Measurements from ENCODE around the gene SMIM22. TPM values are rescaled to one million over a fixed set of nuclear protein-coding genes. Genes with fewer than 3 reads are reported as not detected.

SMIM22 gene
- total RNA-seq = not detected

GRCh38 chr16:4795181-4795827 is at the start of gene SMIM22:
Gene SMIM22 (plus strand): TSS chr16:4795369. CDS start chr16:4795735, 366 bp downstream.
- no peaks in the 10 kb centered on the region for H3K27me3 Mint-ChIP-seq (ENCODE audit: low read depth)
- no peak for DNase-seq
- no peak within 1 kb of the TSS for H3K4me3 Mint-ChIP-seq
- no peaks in the 10 kb centered on the region for H3K36me3 Mint-ChIP-seq (ENCODE audit: insufficient read depth in 2 of 2)
- H3K4me1 Mint-ChIP-seq (ENCODE audit: low read depth) = peaks cover 6% of the 10 kb centered on the region
- no peak for ATAC-seq (replicated peaks in 1 of 2)
- no peak within 1 kb of the TSS for H3K27ac Mint-ChIP-seq
- no peaks in the 10 kb centered on the region for H3K9me3 Mint-ChIP-seq

GRCh38 chr16:4746215-4746614 is 49.0 kb upstream of the SMIM22 start:
- ATAC-seq (replicated peaks in 1 of 2) = no peak
- no peaks in the 10 kb centered on the region for H3K27me3 Mint-ChIP-seq (ENCODE audit: low read depth)
- H3K36me3 Mint-ChIP-seq (ENCODE audit: insufficient read depth in 2 of 2) = peaks cover 0 to 1% of the 10 kb centered on the region in 2 donors
- no peak overlapping the region for H3K4me3 Mint-ChIP-seq
- no peaks in the 10 kb centered on the region for H3K9me3 Mint-ChIP-seq
- H3K27ac Mint-ChIP-seq = no peak overlapping the region
- no peak for DNase-seq
- H3K4me1 Mint-ChIP-seq (ENCODE audit: low read depth) = peaks cover 30% of the 10 kb centered on the region

- Mint-ChIP-seq H3K9me3 (no peaks in the 10 kb centered on the region), H3K4me1 (ENCODE audit: low read depth) (peaks cover 30% of the 10 kb centered on the region), H3K4me3 (no peak overlapping the region), H3K36me3 (ENCODE audit: insufficient read depth in 2 of 2) (peaks cover 0 to 1% of the 10 kb centered on the region in 2 donors), H3K27me3 (ENCODE audit: low read depth) (no peaks in the 10 kb centered on the region), H3K27ac (no peak overlapping the region)
- DNase-seq = no peak
- ATAC-seq (replicated peaks in 1 of 2) = peak in 1 of 2 donors; percentile 45
These were observed 48.1 kb upstream of the SMIM22 start for GRCh38 chr16:4746991-4747574.

GRCh38 chr16:4747906-4748681 is 47.1 kb upstream of the SMIM22 start:
- Mint-ChIP-seq H3K27ac (peak overlapping the region; percentile 88), H3K27me3 (ENCODE audit: low read depth) (no peaks in the 10 kb centered on the region), H3K4me1 (ENCODE audit: low read depth) (peaks cover 29% of the 10 kb centered on the region), H3K4me3 (peak overlapping the region; percentile 39 to 47), H3K9me3 (no peaks in the 10 kb centered on the region), H3K36me3 (ENCODE audit: insufficient read depth in 2 of 2) (peaks cover 0 to 2% of the 10 kb centered on the region in 2 donors)
- DNase-seq (no peak), ATAC-seq (replicated peaks in 1 of 2) (no peak)

- H3K4me3 Mint-ChIP-seq = no peak overlapping the region
- no peaks in the 10 kb centered on the region for H3K27me3 Mint-ChIP-seq (ENCODE audit: low read depth)
- ATAC-seq (replicated peaks in 1 of 2) (no peak), DNase-seq (no peak)
- H3K4me1 Mint-ChIP-seq (ENCODE audit: low read depth) = peaks cover 22% of the 10 kb centered on the region
- peaks cover 0 to 2% of the 10 kb centered on the region in 2 donors for H3K36me3 Mint-ChIP-seq (ENCODE audit: insufficient read depth in 2 of 2)
- H3K27ac Mint-ChIP-seq = no peak overlapping the region
- no peaks in the 10 kb centered on the region for H3K9me3 Mint-ChIP-seq
These were observed 46.3 kb upstream of the SMIM22 start for GRCh38 chr16:4748682-4749411.

GRCh38 chr16:4749700-4750257 is 45.4 kb upstream of the SMIM22 start:
- H3K36me3 Mint-ChIP-seq (ENCODE audit: insufficient read depth in 2 of 2) = peaks cover 0 to 2% of the 10 kb centered on the region in 2 donors
- H3K4me3 Mint-ChIP-seq = no peak overlapping the region
- H3K9me3 Mint-ChIP-seq = no peaks in the 10 kb centered on the region
- no peak overlapping the region for H3K27ac Mint-ChIP-seq
- H3K27me3 Mint-ChIP-seq (ENCODE audit: low read depth) = no peaks in the 10 kb centered on the region
- H3K4me1 Mint-ChIP-seq (ENCODE audit: low read depth) = peaks cover 21% of the 10 kb centered on the region
- DNase-seq (no peak), ATAC-seq (replicated peaks in 1 of 2) (no peak)

- no peaks in the 10 kb centered on the region for H3K27me3 Mint-ChIP-seq (ENCODE audit: low read depth)
- no peak for DNase-seq
- peaks cover 21% of the 10 kb centered on the region for H3K4me1 Mint-ChIP-seq (ENCODE audit: low read depth)
- no peak overlapping the region for H3K4me3 Mint-ChIP-seq
- no peaks in the 10 kb centered on the region for H3K9me3 Mint-ChIP-seq
- H3K27ac Mint-ChIP-seq = no peak overlapping the region
- no peak for ATAC-seq (replicated peaks in 1 of 2)
- peaks cover 4 to 12% of the 10 kb centered on the region in 2 donors for H3K36me3 Mint-ChIP-seq (ENCODE audit: insufficient read depth in 2 of 2)
These were observed 44.3 kb upstream of the SMIM22 start for GRCh38 chr16:4750896-4751295.

- H3K4me1 Mint-ChIP-seq (ENCODE audit: low read depth) = peaks cover 19% of the 10 kb centered on the region
- ATAC-seq (replicated peaks in 1 of 2) (no peak), DNase-seq (no peak)
- H3K36me3 Mint-ChIP-seq (ENCODE audit: insufficient read depth in 2 of 2) = peaks cover 4 to 16% of the 10 kb centered on the region in 2 donors
- no peaks in the 10 kb centered on the region for H3K27me3 Mint-ChIP-seq (ENCODE audit: low read depth)
- H3K4me3 Mint-ChIP-seq = no peak overlapping the region
- no peaks in the 10 kb centered on the region for H3K9me3 Mint-ChIP-seq
- no peak overlapping the region for H3K27ac Mint-ChIP-seq
These were observed 42.6 kb upstream of the SMIM22 start for GRCh38 chr16:4752351-4753100.

GRCh38 chr16:4753227-4753626 is 41.9 kb upstream of the SMIM22 start:
- H3K27me3 Mint-ChIP-seq (ENCODE audit: low read depth) = no peaks in the 10 kb centered on the region
- DNase-seq = no peak
- no peak for ATAC-seq (replicated peaks in 1 of 2)
- H3K36me3 Mint-ChIP-seq (ENCODE audit: insufficient read depth in 2 of 2) = peaks cover 4 to 18% of the 10 kb centered on the region in 2 donors
- H3K9me3 Mint-ChIP-seq = no peaks in the 10 kb centered on the region
- H3K4me1 Mint-ChIP-seq (ENCODE audit: low read depth) = peaks cover 12% of the 10 kb centered on the region
- H3K4me3 Mint-ChIP-seq = no peak overlapping the region
- no peak overlapping the region for H3K27ac Mint-ChIP-seq

GRCh38 chr16:4754865-4755264 is 40.3 kb upstream of the SMIM22 start:
- Mint-ChIP-seq H3K4me3 (no peak overlapping the region), H3K27ac (no peak overlapping the region), H3K4me1 (ENCODE audit: low read depth) (no peaks in the 10 kb centered on the region), H3K9me3 (no peaks in the 10 kb centered on the region), H3K36me3 (ENCODE audit: insufficient read depth in 2 of 2) (peaks cover 5 to 26% of the 10 kb centered on the region in 2 donors), H3K27me3 (ENCODE audit: low read depth) (no peaks in the 10 kb centered on the region)
- ATAC-seq (replicated peaks in 1 of 2) (no peak), DNase-seq (no peak)

- DNase-seq = no peak
- no peak for ATAC-seq (replicated peaks in 1 of 2)
- H3K27me3 Mint-ChIP-seq (ENCODE audit: low read depth) = no peaks in the 10 kb centered on the region
- H3K27ac Mint-ChIP-seq = no peak overlapping the region
- peaks cover 2% of the 10 kb centered on the region for H3K4me1 Mint-ChIP-seq (ENCODE audit: low read depth)
- no peak overlapping the region for H3K4me3 Mint-ChIP-seq
- no peaks in the 10 kb centered on the region for H3K9me3 Mint-ChIP-seq
- H3K36me3 Mint-ChIP-seq (ENCODE audit: insufficient read depth in 2 of 2) = peaks cover 6 to 29% of the 10 kb centered on the region in 2 donors
These were observed 39.5 kb upstream of the SMIM22 start for GRCh38 chr16:4755687-4756086.

- no peak for ATAC-seq (replicated peaks in 1 of 2)
- peaks cover 6% of the 10 kb centered on the region for H3K4me1 Mint-ChIP-seq (ENCODE audit: low read depth)
- peaks cover 6 to 27% of the 10 kb centered on the region in 2 donors for H3K36me3 Mint-ChIP-seq (ENCODE audit: insufficient read depth in 2 of 2)
- H3K4me3 Mint-ChIP-seq = no peak overlapping the region
- DNase-seq = no peak
- no peaks in the 10 kb centered on the region for H3K27me3 Mint-ChIP-seq (ENCODE audit: low read depth)
- H3K27ac Mint-ChIP-seq = no peak overlapping the region
- H3K9me3 Mint-ChIP-seq = no peaks in the 10 kb centered on the region
These were observed 34.8 kb upstream of the SMIM22 start for GRCh38 chr16:4760221-4760910.
